HCT116 (cell line): ENCODE measurements around the gene TNN. TPM values are rescaled to one million over a fixed set of nuclear protein-coding genes. Genes with fewer than 3 reads are reported as not detected.
A peak's percentile ranks its signal among the peaks of the same experiment; 100 is the strongest.

Experiments used
- ATAC-seq: fragments of 200-7000 bp; cut with Tn5 transposase; 2 replicates; pipeline ENCODE4 v1.9.1; 2020; ENCODE audit warnings: mild to moderate bottlenecking, moderate library complexity
- BruUV-seq: library from RNA; stranded (reverse); fragments of 400-500 nt; replicated peaks from 2 replicates; lab custom pipeline; 2021; lab: Mats Ljungman, UMichigan
- CTCF ChIA-PET: fragments of 300-600 bp; sonication (Branson Sonifier 250); formaldehyde crosslinking; loops from one replicate; lab custom pipeline; 2021; ENCODE audit warnings: antibody characterized with exemption; lab: Charles Lee
- POLR2A ChIA-PET: fragments of 300-600, 350-600 bp; sonication (Branson Sonifier 250); formaldehyde crosslinking; loops from one replicate; lab custom pipeline; 2021; ENCODE audit warnings: antibody characterized with exemption; lab: Charles Lee
- RAD21 ChIA-PET, 2 experiments: fragments of 300-600 bp; sonication (Branson Sonifier 250); formaldehyde crosslinking; loops; one replicate each; lab custom pipeline; 2023; ENCODE audit warnings: low total read pairs in 2 of 2; ENCODE audit not compliant: uncharacterized antibody in 2 of 2, unreplicated experiment in 2 of 2, low non-redundant PET in 1 of 2; lab: Charles Lee
- DNase-seq: peaks from one replicate; pipeline ENCODE4 v3.0.0-alpha.2; 2010; ENCODE audit warnings: low read depth, low spot score
- H2AFZ ChIP-seq: fragments of 200-600 bp; shearing (Covaris generic), sonication (generic); 2 replicates; pipeline ENCODE4 v1.6.1; 2017; ENCODE audit warnings: low read depth, mixed run types, mixed read lengths, antibody characterized with exemption, low read length; ENCODE audit not compliant: poor library complexity, severe bottlenecking
- H3K27ac ChIP-seq: 2 replicates; pipeline ENCODE4 v1.5.1; 2012; ENCODE audit warnings: low read depth, low read length
- H3K27me3 ChIP-seq: fragments of 200-600 bp; sonication (generic); 2 replicates; pipeline ENCODE4 v1.6.1; 2016; ENCODE audit warnings: mixed run types, low read length, mixed read lengths; ENCODE audit not compliant: insufficient read depth
- H3K36me3 ChIP-seq, 2 experiments: fragments of 200-500 bp in 1 of 2; fragments of 200-600 bp in 1 of 2; sonication (Bioruptor generic) in 1 of 2; sonication (generic) in 1 of 2; 2 replicates each; pipeline versions ENCODE4 v1.5.1 to v1.6.1; 2014 to 2016; ENCODE audit warnings: low read length in 2 of 2, inconsistent platforms in 1 of 2, mixed read lengths in 1 of 2, mixed run types in 1 of 2; ENCODE audit not compliant: insufficient read depth in 2 of 2, control insufficient read depth in 1 of 2
- H3K4me1 ChIP-seq, 2 experiments: fragments of 200-600 bp in 1 of 2; sonication (generic) in 1 of 2; 2 replicates each; pipeline versions ENCODE4 v1.5.1 to v1.6.1; 2012 to 2017; ENCODE audit warnings: low read length in 2 of 2, inconsistent platforms in 1 of 2, mild to moderate bottlenecking in 1 of 2, mixed read lengths in 1 of 2, mixed run types in 1 of 2, moderate library complexity in 1 of 2; ENCODE audit not compliant: insufficient read depth in 2 of 2, control insufficient read depth in 1 of 2
- H3K4me2 ChIP-seq: fragments of 200-600 bp; sonication (generic); 2 replicates; pipeline ENCODE4 v1.6.1; 2017; ENCODE audit warnings: mixed run types, low read length, mixed read lengths
- H3K4me3 ChIP-seq, 2 experiments: fragments of 200-600 bp in 1 of 2; sonication (generic) in 1 of 2; replicated peaks in 1 of 2; 2 replicates each; pipeline ENCODE4 v1.5.1; 2011 to 2016; ENCODE audit warnings: low read length in 2 of 2, control low read depth in 1 of 2, low read depth in 1 of 2, mild to moderate bottlenecking in 1 of 2, mixed read lengths in 1 of 2, mixed run types in 1 of 2
- H3K79me2 ChIP-seq: fragments of 200-600 bp; sonication (generic); 2 replicates; pipeline ENCODE4 v1.6.1; 2017; ENCODE audit warnings: mild to moderate bottlenecking, mixed run types, low read length, moderate library complexity, mixed read lengths; ENCODE audit not compliant: insufficient read depth
- H3K9ac ChIP-seq: fragments of 200-600 bp; sonication (generic); 2 replicates; pipeline ENCODE4 v1.6.1; 2016; ENCODE audit warnings: low read length, mixed read lengths
- H3K9me2 ChIP-seq: fragments of 200-600 bp; sonication (generic), shearing (Covaris generic); 2 replicates; pipeline ENCODE4 v1.6.1; 2017; ENCODE audit warnings: mixed run types, mild to moderate bottlenecking, moderate library complexity; ENCODE audit not compliant: insufficient read depth
- H3K9me3 ChIP-seq, 2 experiments: fragments of 200-500 bp in 1 of 2; fragments of 200-600 bp in 1 of 2; sonication (Bioruptor generic) in 1 of 2; sonication (generic) in 1 of 2; 2 replicates each; pipeline ENCODE4 v1.6.1; 2014 to 2017; ENCODE audit warnings: low read length in 2 of 2, mixed read lengths in 2 of 2, inconsistent platforms in 1 of 2, low read depth in 1 of 2, mild to moderate bottlenecking in 1 of 2, mixed run types in 1 of 2, moderate library complexity in 1 of 2; ENCODE audit not compliant: control insufficient read depth in 1 of 2, insufficient read depth in 1 of 2
- H4K20me1 ChIP-seq: fragments of 200-600 bp; sonication (generic), shearing (Covaris generic); 2 replicates; pipeline ENCODE4 v1.6.1; 2017; ENCODE audit warnings: mixed run types, mild to moderate bottlenecking, moderate library complexity; ENCODE audit not compliant: insufficient read depth
- CBX3 ChIP-seq: IDR thresholded peaks from 2 replicates; pipeline ENCODE4 v1.6.1; 2012; ENCODE audit warnings: low read depth
- EZH2phosphoT487 ChIP-seq: fragments of 200-600 bp; IDR thresholded peaks from 2 replicates; pipeline ENCODE4 v1.6.1; 2018; ENCODE audit warnings: antibody characterized with exemption, borderline replicate concordance
- FOSL1 ChIP-seq: IDR thresholded peaks from 2 replicates; pipeline ENCODE4 v1.6.1; 2012; ENCODE audit warnings: low read depth
- JUND ChIP-seq: IDR thresholded peaks from 2 replicates; pipeline ENCODE4 v1.6.1; 2012
- POLR2A ChIP-seq: IDR thresholded peaks from 2 replicates; pipeline ENCODE4 v1.7.0; 2011; ENCODE audit warnings: borderline replicate concordance; ENCODE audit not compliant: insufficient read depth, insufficient read length; ENCODE audit errors: extremely low read depth
- SIN3A ChIP-seq: IDR thresholded peaks from 2 replicates; pipeline ENCODE4 v1.6.1; 2012; ENCODE audit warnings: low read depth
- SP1 ChIP-seq: IDR thresholded peaks from 2 replicates; pipeline ENCODE4 v1.6.1; 2012; ENCODE audit warnings: low read depth
- SRF ChIP-seq: IDR thresholded peaks from 2 replicates; pipeline ENCODE4 v1.6.1; 2012; ENCODE audit warnings: low read depth
- intact Hi-C: fragments of 100-400 bp; cut with micrococcal nuclease; formaldehyde crosslinking; loops from 2 replicates; pipeline ENCODE4 v1.10.0; 2022
- total RNA-seq: library from RNA; stranded (reverse); gene quantifications from one replicate; pipeline ENCODE4 v1.2.1, GENCODE V29; 2021; ENCODE audit not compliant: unreplicated experiment
- TF ChIP-seq, protein P1 (sequence below): IDR thresholded peaks from 2 replicates; pipeline ENCODE4 v1.6.1; 2012
- TF ChIP-seq, protein P2 (sequence below): IDR thresholded peaks from 2 replicates; pipeline ENCODE4 v1.6.1; 2012

The TNN gene
- total RNA-seq, 1 experiment from 2014 or later: not detected

DNA sequence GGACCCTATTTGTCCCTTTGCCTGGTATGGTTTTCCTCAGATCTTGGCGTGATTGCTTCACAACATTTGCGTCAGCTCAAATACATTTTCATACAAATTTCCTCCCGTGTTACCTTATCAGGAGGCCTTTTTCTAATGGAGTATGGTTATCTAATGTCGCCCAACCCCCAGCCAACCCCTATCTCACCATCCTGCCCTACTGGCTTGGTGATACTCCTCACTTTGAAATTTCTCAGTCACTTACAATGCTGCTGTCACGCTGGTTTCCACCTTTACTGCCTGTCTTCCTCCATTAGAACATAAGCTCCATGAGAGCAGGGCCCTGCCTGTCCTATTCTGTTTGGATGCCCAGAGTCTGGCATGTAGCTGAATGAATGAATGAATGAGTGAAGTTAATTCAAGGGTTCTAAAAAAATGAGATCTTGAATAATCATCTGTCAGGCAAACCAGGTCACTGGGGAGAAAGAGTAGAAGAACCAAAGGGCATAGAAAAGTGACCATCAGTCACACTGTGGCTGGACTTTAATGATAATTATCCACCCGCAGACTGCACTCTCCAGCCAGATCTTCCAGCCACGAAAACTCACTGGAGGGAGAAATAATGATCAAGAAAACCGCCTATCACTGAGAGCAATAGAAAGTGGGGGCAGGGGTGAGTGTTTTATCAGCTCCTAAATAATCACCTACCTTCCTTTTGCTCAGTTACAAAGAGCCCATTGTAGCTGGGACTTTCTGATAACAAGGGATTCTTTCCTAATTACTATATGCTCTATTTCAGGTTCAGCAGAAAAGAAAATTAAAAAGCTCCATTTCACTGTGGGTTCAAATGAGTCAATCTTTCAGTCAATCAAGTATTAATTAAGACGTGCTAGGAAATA lies 103.6 kb downstream of the TNN start:
- Histone ChIP-seq H3K4me1 (peaks cover 50 to 65% of the 10 kb centered on the region in 2 experiments), H2AFZ (no peak overlapping the region), H3K36me3 (peaks cover 0 to 1% of the 10 kb centered on the region in 2 experiments; a peak in 1 of 4 replicates), H3K9ac (no peak overlapping the region), H3K9me3 (no peaks in the 10 kb centered on the region), H3K27me3 (no peaks in the 10 kb centered on the region), H3K27ac (peak overlapping the region; percentile 89), H3K4me3 (no peak overlapping the region), H4K20me1 (no peaks in the 10 kb centered on the region), H3K79me2 (peaks cover 5% of the 10 kb centered on the region; the same call in 1 of the 2 replicates), H3K4me2 (0 out of 2 replicates have a peak overlapping the region, but pooled peaks have one; percentile 79), H3K9me2 (no peaks in the 10 kb centered on the region)
- ATAC-seq (no peak), DNase-seq (no peak)
- RAD21 ChIA-PET: no interaction called here
- intact Hi-C loops: no loop called here
- POLR2A ChIA-PET: interaction anchor here (1.5 to 2.3 kb wide), 2 partner anchors 12 to 21 kb away, joined by 5 to 9 read pairs; partner anchors contain the start of gene KIAA0040
- BruUV-seq: no TSS peak
- CTCF ChIA-PET: interaction anchor here (1.1 to 1.9 kb wide), 2 partner anchors 16 kb away, joined by 4 to 12 read pairs; no protein-coding TSS in a partner anchor
- 0 out of 2 replicates have a peak, but pooled peaks have one; percentile 15 for TF ChIP-seq CBX3
- no peak for TF ChIP-seq SRF
- peak; percentile 30; the same call in 1 of the 2 replicates for TF ChIP-seq SP1
- TF ChIP-seq JUND: peak; percentile 19; the same call in 1 of the 2 replicates
- no peak for TF ChIP-seq EZH2phosphoT487
- TF ChIP-seq SIN3A: no peak
- TF ChIP-seq POLR2A: no peak
- no peak for TF ChIP-seq FOSL1
- TF ChIP-seq, protein P1, sequence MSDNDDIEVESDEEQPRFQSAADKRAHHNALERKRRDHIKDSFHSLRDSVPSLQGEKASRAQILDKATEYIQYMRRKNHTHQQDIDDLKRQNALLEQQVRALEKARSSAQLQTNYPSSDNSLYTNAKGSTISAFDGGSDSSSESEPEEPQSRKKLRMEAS: no peak
- TF ChIP-seq, protein P2, sequence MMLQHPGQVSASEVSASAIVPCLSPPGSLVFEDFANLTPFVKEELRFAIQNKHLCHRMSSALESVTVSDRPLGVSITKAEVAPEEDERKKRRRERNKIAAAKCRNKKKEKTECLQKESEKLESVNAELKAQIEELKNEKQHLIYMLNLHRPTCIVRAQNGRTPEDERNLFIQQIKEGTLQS: no peak
